ENCODE results near the gene EML3. TPM values are rescaled to one million over a fixed set of nuclear protein-coding genes. Genes with fewer than 3 reads are reported as not detected.

The EML3 gene
- total and polyA plus RNA-seq, 2 of the 13 experiments (the other 11 are each of a cell fraction or from before 2014, with no cell fraction given), result 10.6 to 12.3 TPM

DNA sequence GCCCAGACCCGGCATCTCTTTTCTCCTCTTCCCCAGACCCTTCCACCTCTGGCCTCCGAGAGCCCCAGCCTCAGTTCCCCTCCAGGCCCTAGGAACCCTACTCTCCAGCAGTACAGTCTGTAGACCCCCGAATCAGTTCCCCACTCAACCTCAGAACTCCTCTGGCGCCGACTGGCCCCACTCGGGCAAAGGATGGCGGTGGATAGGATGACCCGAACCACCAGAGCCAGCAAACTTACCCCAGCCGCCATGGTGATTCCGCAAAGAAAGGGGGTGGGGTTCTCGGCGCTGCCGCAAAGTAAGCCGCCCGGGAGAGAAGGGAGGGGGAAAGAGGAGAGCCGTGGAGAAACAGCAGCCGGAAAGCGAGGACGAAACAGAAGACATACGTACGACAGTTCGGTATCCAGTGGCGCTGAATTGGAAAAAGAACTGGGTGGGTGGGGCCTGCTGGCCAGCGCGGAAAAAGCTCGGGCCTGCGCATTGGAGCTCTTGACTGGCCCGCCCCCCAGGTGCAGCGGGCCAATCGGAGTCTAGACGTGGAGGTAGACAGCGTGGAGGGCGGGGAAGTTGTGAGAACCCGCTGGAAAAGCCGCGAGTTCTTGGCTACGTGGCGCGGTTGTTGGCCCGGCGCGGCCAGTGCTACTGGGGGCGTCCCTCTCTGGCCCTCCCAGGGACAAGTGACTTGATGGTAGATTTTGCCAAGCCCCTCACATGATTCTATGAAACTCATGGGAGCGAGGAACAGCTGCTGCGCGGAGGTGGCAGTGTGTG lies 38.8 kb downstream of the EML3 start, which contains the start of gene EEF1G (continued):
- TF ChIP-seq, protein P1, sequence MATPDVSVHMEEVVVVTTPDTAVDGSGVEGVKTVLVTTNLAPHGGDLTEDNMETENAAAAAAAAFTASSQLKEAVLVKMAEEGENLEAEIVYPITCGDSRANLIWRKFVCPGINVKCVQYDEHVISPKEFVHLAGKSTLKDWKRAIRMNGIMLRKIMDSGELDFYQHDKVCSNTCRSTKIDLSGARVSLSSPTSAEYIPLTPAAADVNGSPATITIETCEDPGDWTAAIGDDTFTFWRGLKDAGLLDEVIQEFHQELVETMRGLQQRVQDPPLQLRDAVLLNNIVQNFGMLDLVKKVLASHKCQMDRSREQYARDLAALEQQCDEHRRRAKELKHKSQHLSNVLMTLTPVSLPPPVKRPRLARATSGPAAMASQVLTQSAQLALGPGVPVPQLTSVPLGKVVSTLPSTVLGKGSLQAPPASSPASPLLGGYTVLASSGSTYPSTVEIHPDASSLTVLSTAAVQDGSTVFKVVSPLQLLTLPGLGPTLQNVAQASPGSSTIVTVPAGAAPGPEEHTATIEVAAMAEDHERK (CRISPR knock-in tag; IDR thresholded peaks at IDR 0.05; ENCODE audit: low read depth), result 0 out of 2 replicates have a peak, but pooled peaks have one; percentile 19
- TF ChIP-seq, protein P2, sequence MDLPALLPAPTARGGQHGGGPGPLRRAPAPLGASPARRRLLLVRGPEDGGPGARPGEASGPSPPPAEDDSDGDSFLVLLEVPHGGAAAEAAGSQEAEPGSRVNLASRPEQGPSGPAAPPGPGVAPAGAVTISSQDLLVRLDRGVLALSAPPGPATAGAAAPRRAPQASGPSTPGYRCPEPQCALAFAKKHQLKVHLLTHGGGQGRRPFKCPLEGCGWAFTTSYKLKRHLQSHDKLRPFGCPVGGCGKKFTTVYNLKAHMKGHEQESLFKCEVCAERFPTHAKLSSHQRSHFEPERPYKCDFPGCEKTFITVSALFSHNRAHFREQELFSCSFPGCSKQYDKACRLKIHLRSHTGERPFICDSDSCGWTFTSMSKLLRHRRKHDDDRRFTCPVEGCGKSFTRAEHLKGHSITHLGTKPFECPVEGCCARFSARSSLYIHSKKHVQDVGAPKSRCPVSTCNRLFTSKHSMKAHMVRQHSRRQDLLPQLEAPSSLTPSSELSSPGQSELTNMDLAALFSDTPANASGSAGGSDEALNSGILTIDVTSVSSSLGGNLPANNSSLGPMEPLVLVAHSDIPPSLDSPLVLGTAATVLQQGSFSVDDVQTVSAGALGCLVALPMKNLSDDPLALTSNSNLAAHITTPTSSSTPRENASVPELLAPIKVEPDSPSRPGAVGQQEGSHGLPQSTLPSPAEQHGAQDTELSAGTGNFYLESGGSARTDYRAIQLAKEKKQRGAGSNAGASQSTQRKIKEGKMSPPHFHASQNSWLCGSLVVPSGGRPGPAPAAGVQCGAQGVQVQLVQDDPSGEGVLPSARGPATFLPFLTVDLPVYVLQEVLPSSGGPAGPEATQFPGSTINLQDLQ (CRISPR knock-in tag; IDR thresholded peaks at IDR 0.05), result no peak; the same call in 1 of the 2 replicates
- TF ChIP-seq ZNF546 (CRISPR knock-in tag; conservative IDR thresholded peaks at IDR 0.05), result peak; percentile 58; the same call in 1 of the 2 replicates
- no peak for TF ChIP-seq ZNF10 (CRISPR knock-in tag; IDR thresholded peaks at IDR 0.05; ENCODE audit: borderline replicate concordance, low read depth)
- 0 out of 2 replicates have a peak, but pooled peaks have one; percentile 9 for TF ChIP-seq ZNF564 (CRISPR knock-in tag; IDR thresholded peaks at IDR 0.05)
- TF ChIP-seq, protein P3, sequence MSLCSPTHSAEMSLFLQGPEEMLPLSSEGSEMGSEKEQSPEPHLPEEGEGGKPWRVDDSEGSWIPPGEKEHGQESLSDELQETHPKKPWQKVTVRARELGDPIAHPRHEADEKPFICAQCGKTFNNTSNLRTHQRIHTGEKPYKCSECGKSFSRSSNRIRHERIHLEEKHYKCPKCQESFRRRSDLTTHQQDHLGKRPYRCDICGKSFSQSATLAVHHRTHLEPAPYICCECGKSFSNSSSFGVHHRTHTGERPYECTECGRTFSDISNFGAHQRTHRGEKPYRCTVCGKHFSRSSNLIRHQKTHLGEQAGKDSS (CRISPR knock-in tag; IDR thresholded peaks at IDR 0.05; ENCODE audit: borderline replicate concordance, low read depth), result 0 out of 2 replicates have a peak, but pooled peaks have one; percentile 16
- no peak for TF ChIP-seq ZNF577 (CRISPR knock-in tag; IDR thresholded peaks at IDR 0.05; ENCODE audit: borderline replicate concordance, low read depth)
- TF ChIP-seq ZNF121 (CRISPR knock-in tag; IDR thresholded peaks at IDR 0.05), result no peak
- TF ChIP-seq ZFP82 (CRISPR knock-in tag; IDR thresholded peaks at IDR 0.05; ENCODE audit: borderline replicate concordance), result no peak
- TF ChIP-seq MLLT10 (CRISPR knock-in tag; IDR thresholded peaks at IDR 0.05), result no peak
- no peak for TF ChIP-seq ZSCAN12 (CRISPR knock-in tag; IDR thresholded peaks at IDR 0.05)
- TF ChIP-seq, protein P4, sequence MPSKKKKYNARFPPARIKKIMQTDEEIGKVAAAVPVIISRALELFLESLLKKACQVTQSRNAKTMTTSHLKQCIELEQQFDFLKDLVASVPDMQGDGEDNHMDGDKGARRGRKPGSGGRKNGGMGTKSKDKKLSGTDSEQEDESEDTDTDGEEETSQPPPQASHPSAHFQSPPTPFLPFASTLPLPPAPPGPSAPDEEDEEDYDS (CRISPR knock-in tag; IDR thresholded peaks at IDR 0.05), result peak; percentile 85
- 0 out of 2 replicates have a peak, but pooled peaks have one; percentile 25 for TF ChIP-seq ZFP36L1 (CRISPR knock-in tag; IDR thresholded peaks at IDR 0.05)
- peak; percentile 55; the same call in 1 of the 2 replicates for TF ChIP-seq ARNT2 (CRISPR knock-in tag; IDR thresholded peaks at IDR 0.05; ENCODE audit: low read depth)
- peak; percentile 23; the same call in 1 of the 2 replicates for TF ChIP-seq ATF7-NPFF (CRISPR knock-in tag; IDR thresholded peaks at IDR 0.05; ENCODE audit: low read depth)
- no peak for TF ChIP-seq MATR3 (CRISPR knock-in tag; IDR thresholded peaks at IDR 0.05)
- no peak for TF ChIP-seq SKI (IDR thresholded peaks at IDR 0.05; ENCODE audit: partially characterized antibody)
- no peak for TF ChIP-seq TOPORS (CRISPR knock-in tag; IDR thresholded peaks at IDR 0.05)
- no peak for TF ChIP-seq ZBTB21 (CRISPR knock-in tag; IDR thresholded peaks at IDR 0.05)
- peak; percentile 33; the same call in 1 of the 2 replicates for TF ChIP-seq TMF1 (CRISPR knock-in tag; IDR thresholded peaks at IDR 0.05; ENCODE audit: low read depth)
- no peak for TF ChIP-seq DPF2 (CRISPR knock-in tag; IDR thresholded peaks at IDR 0.05; ENCODE audit: borderline replicate concordance, low read depth)
- TF ChIP-seq MEIS2 (CRISPR knock-in tag; IDR thresholded peaks at IDR 0.05), result peak; percentile 27; the same call in 1 of the 2 replicates
- no peak for TF ChIP-seq HES4 (CRISPR knock-in tag; IDR thresholded peaks at IDR 0.05; ENCODE audit: borderline replicate concordance)
- TF ChIP-seq ZNF552 (CRISPR knock-in tag; IDR thresholded peaks at IDR 0.05; ENCODE audit: borderline replicate concordance), result no peak
- TF ChIP-seq PHF5A (CRISPR knock-in tag; IDR thresholded peaks at IDR 0.05; ENCODE audit: low read depth, unreplicated experiment), result peak; percentile 75

All from HepG2 (cell line).